Measurements from ENCODE around the gene FANCG. TPM values are rescaled to one million over a fixed set of nuclear protein-coding genes. Genes with fewer than 3 reads are reported as not detected.

The FANCG gene
- total and polyA plus RNA-seq, 7 donors = 3.2 to 24.0 (median 11.0) TPM

DNA sequence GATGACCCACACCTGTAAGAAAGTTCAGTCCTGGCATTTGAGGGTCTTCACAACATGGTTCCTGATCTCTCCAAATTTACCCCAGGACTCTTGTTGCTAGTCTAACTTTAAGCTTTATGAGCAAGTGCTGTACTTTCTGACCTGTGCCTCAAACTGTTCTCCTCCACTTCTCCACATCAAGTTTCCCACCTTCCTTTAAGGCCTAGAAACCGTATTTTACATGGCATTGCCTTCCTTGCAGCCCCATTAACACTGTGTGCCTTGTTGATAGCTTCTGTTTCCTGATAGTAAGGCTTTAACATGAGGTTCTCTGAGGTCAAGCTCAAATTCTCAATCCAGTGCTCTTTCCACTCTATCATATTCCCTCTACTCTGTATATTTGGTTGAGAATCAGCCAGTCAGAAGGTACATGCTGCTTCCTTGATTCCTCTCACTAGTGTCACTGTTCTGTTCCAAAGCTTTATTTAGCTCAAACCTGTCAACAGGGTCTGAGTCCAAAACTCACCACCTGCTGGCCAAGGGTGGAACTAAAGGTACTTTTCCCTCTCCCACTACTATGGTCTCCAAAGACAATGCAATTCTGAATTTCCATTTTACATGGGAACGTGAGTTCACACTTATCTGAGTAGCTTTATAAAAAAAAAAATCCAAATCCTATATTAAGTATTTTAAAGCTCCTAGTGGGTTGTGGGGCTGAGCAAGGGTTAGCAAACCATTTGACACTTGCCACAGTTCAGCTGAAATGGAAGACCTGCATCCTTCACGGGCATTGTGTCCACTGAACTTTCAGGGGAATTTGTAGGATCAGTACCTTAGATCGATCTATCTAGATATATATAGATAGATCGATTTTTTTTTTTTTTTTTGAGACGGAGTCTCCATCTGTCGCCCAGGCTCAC lies 28.4 kb downstream of the FANCG start:
- H3K27ac ChIP-seq = peak overlapping the region; percentile 45 to 64 (median 58)
- peaks cover 0 to 8% (median 2%) of the 10 kb centered on the region in 4 donors for H3K4me1 ChIP-seq
- intact Hi-C loops (cut with DNase I) = loop anchor here (2.0 kb wide), 1 partner anchor 153 kb away; no protein-coding TSS in a partner anchor
- TF ChIP-seq EP300 (IDR thresholded peaks at IDR 0.05) = no peak
- TF ChIP-seq, protein P1, sequence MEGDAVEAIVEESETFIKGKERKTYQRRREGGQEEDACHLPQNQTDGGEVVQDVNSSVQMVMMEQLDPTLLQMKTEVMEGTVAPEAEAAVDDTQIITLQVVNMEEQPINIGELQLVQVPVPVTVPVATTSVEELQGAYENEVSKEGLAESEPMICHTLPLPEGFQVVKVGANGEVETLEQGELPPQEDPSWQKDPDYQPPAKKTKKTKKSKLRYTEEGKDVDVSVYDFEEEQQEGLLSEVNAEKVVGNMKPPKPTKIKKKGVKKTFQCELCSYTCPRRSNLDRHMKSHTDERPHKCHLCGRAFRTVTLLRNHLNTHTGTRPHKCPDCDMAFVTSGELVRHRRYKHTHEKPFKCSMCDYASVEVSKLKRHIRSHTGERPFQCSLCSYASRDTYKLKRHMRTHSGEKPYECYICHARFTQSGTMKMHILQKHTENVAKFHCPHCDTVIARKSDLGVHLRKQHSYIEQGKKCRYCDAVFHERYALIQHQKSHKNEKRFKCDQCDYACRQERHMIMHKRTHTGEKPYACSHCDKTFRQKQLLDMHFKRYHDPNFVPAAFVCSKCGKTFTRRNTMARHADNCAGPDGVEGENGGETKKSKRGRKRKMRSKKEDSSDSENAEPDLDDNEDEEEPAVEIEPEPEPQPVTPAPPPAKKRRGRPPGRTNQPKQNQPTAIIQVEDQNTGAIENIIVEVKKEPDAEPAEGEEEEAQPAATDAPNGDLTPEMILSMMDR (IDR thresholded peaks at IDR 0.05) = peak; percentile 35 to 63 (median 55)
- peak in 3 of 4 donors; percentile 22 to 50 (median 44) for TF ChIP-seq POLR2AphosphoS5 (IDR thresholded peaks at IDR 0.05)
- no peak overlapping the region for H3K4me3 ChIP-seq
- DNase-seq = no peak
- no peaks in the 10 kb centered on the region for H3K9me3 ChIP-seq
- H3K27me3 ChIP-seq = no peaks in the 10 kb centered on the region
- peaks cover under 1 to 79% (median 17%) of the 10 kb centered on the region in 4 donors for H3K36me3 ChIP-seq
- WGBS, 2 donors = 87 to 88% methylated on average over 7 of the region's 7 CpGs

DNA sequence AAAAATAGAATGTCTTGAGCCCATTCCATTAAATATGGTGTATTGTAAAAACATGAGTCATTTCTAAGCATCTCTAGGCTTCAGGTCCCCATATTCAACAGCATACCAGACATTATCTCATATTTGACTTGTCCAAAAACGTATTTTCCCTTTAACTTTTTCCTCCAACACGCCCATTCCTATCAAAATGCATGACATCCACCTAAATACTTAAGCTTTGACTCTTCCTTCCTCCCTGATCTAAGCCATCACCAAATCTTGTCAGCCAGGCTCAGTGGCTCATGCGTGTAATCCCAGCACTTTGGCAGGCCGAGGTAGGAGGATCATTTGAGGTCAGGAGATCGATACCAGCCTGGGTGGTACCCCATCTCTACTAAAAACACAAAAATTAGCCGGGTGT lies 31.2 kb downstream of the FANCG start:
- Histone ChIP-seq H3K27me3 (no peaks in the 10 kb centered on the region), H3K4me1 (peaks cover 0 to 8% (median 2%) of the 10 kb centered on the region in 4 donors), H3K9me3 (no peaks in the 10 kb centered on the region), H3K4me3 (no peak overlapping the region), H3K36me3 (peaks cover 0 to 70% (median 10%) of the 10 kb centered on the region in 4 donors), H3K27ac (no peak overlapping the region)
- TF ChIP-seq EP300 (IDR thresholded peaks at IDR 0.05) (no peak), POLR2A (IDR thresholded peaks at IDR 0.05) (no peak), POLR2AphosphoS5 (IDR thresholded peaks at IDR 0.05) (no peak)
- TF ChIP-seq, protein P1 (IDR thresholded peaks at IDR 0.05) = no peak
- intact Hi-C loops (cut with DNase I) = no loop called here
- WGBS, 2 donors = 98% methylated on average over 6 of the region's 6 CpGs
- DNase-seq = no peak

DNA sequence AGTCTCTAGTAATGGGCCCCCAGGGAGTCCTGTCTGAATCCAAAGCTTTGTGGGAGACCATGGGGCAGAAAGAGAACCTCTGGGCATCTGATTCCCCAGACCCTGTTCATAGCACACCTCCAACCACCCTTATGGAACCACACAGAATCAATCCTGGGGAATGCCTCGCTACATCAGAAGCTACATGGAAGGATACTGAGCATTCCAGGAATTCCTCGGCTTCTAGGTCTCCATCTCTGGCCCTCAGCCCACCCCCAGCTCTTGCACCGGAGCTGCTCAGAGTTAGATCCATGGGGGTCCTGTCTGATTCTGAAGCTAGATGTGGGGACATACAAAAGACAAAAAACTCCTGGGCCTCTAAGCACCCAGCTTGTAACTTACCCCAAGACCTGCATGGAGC lies 35.7 kb downstream of the FANCG start:
- Histone ChIP-seq H3K36me3 (peaks cover 0 to 46% (median 10%) of the 10 kb centered on the region in 4 donors), H3K4me3 (no peak overlapping the region), H3K9me3 (no peaks in the 10 kb centered on the region), H3K27ac (no peak overlapping the region), H3K4me1 (no peaks in the 10 kb centered on the region), H3K27me3 (no peaks in the 10 kb centered on the region)
- 91 to 94% methylated on average over 3 of the region's 3 CpGs for WGBS, 2 donors
- DNase-seq = no peak
- intact Hi-C loops (cut with DNase I) = no loop called here
- TF ChIP-seq POLR2A (IDR thresholded peaks at IDR 0.05) = no peak

DNA sequence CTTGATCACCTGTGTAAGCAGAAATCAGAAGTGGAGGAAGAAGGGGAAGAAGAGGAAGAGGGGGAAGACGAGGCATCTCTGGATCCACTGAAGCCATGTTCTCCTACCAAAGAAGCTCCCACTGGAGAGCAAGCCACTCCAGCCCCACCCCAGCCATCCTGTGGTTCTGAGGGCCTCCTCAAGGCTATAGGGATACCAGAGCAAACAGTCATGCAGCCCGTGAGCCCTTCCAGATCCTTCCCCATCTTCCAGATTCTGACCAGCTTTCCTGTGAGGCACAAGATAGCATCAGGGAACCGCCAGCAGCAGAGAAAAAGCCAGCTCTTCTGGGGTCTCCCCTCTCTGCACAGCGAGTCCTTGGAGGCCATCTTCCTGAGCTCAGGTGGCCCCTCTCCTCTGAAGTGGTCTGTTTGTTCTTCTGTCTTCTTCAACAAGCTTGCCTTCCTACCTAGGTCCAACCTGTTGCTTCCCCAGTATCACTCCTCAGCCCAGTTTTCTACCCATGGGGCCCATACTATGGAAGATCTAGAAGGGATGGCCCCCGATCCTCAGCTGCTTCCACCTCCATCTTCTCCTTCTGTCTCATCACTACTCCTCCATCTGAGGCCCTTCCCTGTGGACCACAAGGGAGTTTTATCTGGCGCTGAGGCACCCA lies 36.7 kb downstream of the FANCG start:
- no peak overlapping the region for H3K4me3 ChIP-seq
- intact Hi-C loops (cut with DNase I) = no loop called here
- 90 to 94% methylated on average over 6 of the region's 6 CpGs for WGBS, 2 donors
- H3K9me3 ChIP-seq = no peaks in the 10 kb centered on the region
- H3K27ac ChIP-seq = no peak overlapping the region
- H3K27me3 ChIP-seq = no peaks in the 10 kb centered on the region
- TF ChIP-seq, protein P1 (IDR thresholded peaks at IDR 0.05) = no peak
- TF ChIP-seq POLR2AphosphoS5 (IDR thresholded peaks at IDR 0.05) = no peak
- TF ChIP-seq POLR2A (IDR thresholded peaks at IDR 0.05) = no peak
- TF ChIP-seq EP300 (IDR thresholded peaks at IDR 0.05) = no peak
- DNase-seq = no peak
- peaks cover 0 to 38% (median 5%) of the 10 kb centered on the region in 4 donors for H3K36me3 ChIP-seq
- H3K4me1 ChIP-seq = no peaks in the 10 kb centered on the region

DNA sequence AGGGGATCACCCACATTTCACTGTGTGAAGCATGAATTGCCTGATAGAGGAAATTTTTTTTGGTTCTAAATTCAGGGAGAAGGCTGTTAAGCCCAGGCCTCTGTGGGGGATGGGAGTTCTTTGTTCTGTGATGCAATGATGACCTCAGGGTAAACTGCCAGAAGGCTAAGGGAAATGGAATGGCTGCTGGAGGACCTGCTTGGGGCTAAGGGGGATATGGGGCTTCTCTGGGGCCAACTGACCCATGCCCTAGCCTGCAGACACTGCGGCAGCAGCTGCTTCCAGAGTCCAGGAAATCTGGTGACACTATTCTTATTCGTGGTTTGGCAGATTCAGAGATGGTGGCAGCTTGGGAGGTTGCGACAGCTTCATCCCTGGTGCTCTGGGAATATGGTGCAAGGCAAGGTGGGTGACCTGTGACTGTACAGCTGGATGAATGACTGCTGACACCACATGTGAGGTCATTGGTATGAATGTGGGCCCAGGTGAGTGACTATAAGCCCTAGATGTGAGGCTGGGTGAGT lies 37.6 kb downstream of the FANCG start:
- peaks cover 0 to 34% (median 4%) of the 10 kb centered on the region in 4 donors for H3K36me3 ChIP-seq
- WGBS, 2 donors = 90 to 95% methylated on average over 3 of the region's 3 CpGs
- intact Hi-C loops (cut with DNase I) = no loop called here
- no peak overlapping the region for H3K4me3 ChIP-seq
- no peaks in the 10 kb centered on the region for H3K9me3 ChIP-seq
- DNase-seq = no peak
- no peaks in the 10 kb centered on the region for H3K4me1 ChIP-seq
- H3K27ac ChIP-seq = no peak overlapping the region
- peak in 1 of 4 donors; percentile 4 for TF ChIP-seq POLR2AphosphoS5 (IDR thresholded peaks at IDR 0.05)
- no peak for TF ChIP-seq EP300 (IDR thresholded peaks at IDR 0.05)
- no peaks in the 10 kb centered on the region for H3K27me3 ChIP-seq
